NOMO-1 (cell line): ENCODE measurements around the gene MRE11.
A peak's percentile ranks its signal among the peaks of the same experiment; 100 is the strongest.
"Not testable (repeated sequence)": the region's sequence is repeated elsewhere in the genome, so short reads cannot be mapped to it uniquely, and the experiment has no call there.

Experiments used
- DNase-seq, 2 experiments: peaks; one replicate each; lab custom pipeline; 2025; ENCODE audit not compliant: unreplicated experiment in 2 of 2; lab: John Stamatoyannopoulos, UW

The MRE11 gene

GRCh38 chr11:94507485-94507884 is 13.8 kb upstream of the MRE11 start:
- peak; percentile 59 to 90 for DNase-seq

GRCh38 chr11:94506513-94506912 is 12.9 kb upstream of the MRE11 start:
- not testable (repeated sequence) for DNase-seq

DNA sequence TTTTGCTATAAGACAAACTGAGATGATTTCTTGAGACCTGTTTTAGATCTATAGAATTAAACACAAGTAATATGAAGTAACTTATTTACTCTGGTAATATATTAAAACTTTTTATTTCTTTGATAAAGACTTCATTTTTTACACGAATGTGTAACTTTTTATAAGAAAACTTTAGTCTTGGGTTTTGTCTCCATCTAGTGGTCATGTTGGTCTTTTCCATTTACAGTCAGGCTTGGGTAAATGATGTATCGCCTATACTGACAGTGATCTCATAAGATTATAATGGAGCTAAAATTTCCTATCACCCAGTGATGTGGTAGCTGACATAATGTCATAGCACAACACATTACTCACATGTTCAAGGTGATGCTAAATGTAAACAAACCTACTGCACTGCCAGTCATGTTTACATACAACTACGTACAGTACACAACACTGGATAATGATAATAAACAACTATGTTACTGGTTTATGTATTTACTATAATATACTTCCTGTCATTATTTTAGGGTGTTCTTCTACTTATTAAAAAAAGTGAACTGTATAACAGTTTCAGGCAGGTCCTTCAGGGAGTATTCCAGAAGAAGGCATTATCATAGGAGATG is 11.1 kb upstream of the MRE11 start:
- DNase-seq, result peak in 1 of 2 experiments; percentile 46

- DNase-seq, result no peak
Measured at GRCh38 chr11:94501522-94501921, 7.9 kb upstream of the MRE11 start.

- no peak for DNase-seq
Measured at GRCh38 chr11:94500181-94500580, 6.5 kb upstream of the MRE11 start.

DNA sequence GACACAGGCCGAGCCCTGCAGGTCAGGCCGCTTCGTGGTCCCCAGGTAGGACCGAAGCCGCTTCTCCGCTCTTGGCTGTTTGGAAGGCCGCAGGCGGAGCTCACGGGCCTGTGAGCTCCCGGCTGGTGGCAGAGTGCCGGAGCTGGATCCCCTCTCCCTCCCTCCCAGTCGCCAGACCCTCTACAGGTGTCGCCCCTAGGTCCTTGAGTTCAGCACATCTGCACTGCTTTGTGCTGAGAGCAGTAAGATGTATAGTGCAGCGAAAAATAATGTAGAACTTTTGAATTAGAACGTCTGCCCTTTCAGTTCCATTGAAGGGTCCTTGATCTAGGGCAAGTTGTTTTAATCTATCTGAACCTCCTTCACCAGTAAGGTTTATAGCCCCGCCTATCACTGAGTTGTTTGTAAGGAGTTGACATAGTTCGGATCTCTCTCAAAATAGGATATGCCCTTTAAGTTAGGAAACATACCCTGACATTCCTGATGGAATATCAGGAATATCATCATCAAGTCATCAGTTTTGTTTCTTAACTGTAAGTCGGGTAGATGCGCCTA is 559 bp upstream of the MRE11 start:
- no peak for DNase-seq

DNA sequence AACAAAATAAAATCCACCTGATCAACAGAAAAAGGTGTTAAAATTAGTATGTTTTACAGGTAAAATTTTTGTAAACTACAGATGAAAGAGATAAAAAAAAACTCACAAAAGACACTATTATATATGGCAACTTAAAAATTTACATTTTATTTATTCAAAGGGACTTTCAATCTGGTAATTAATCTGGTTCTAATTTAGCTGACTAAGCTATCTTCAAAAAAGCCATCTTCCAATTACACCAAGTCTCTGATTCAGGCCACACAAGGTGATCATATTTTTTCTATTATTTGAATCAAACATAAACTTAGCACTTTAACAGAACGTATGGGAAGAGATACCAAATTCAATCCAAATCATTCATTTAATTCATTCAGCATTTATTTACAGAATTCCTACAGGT is 7.6 kb downstream of the MRE11 start:
- no peak for DNase-seq

- no peak for DNase-seq
Measured at GRCh38 chr11:94481342-94481741, 12.3 kb downstream of the MRE11 start.

DNA sequence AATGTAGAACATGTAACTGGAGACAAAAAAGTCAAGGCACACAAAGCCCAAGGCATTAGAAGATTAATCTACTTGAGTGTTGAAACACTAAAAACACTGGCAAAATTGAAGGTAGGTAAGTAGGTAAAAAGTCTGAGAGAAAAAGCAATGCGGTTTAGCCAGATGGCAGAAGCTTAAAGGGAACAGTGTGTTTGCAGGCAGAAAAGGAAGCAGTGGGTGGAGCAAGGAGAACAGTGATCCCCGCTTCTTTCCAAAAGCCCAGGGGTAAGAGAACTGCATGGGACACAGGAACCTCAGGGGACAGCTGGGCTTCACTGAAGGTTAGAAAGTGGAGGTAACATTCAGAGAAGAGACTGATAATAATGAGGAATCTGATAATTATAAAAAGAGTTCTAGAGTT is 16.0 kb downstream of the MRE11 start:
- no peak for DNase-seq

GRCh38 chr11:94472916-94473799 is 20.5 kb downstream of the MRE11 start:
- DNase-seq, result peak; percentile 86 to 95

GRCh38 chr11:94469416-94469815 is 24.2 kb downstream of the MRE11 start:
- DNase-seq, result peak in 1 of 2 experiments; percentile 12

DNA sequence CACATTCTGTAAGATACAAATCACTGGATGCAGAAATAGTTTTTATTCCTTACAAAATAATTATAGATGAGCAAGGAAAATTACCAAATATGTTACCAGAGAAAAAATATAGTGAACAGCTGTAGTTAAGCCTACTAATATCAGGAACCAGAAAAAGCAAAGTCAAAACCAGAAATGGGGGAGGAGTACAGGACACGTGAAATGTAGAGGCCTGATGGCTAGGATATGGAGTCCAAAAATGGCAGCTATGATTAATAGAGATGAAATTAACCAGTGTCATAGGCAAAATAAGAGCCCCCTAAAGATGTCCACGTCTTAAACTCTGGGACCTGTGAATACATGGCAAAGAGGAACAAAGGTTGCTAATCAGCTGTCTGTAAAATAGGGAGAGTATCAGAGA is 34.1 kb downstream of the MRE11 start:
- no peak for DNase-seq

GRCh38 chr11:94457118-94458029 is 36.3 kb downstream of the MRE11 start:
- no peak for DNase-seq

GRCh38 chr11:94455861-94456260 is 37.8 kb downstream of the MRE11 start:
- DNase-seq, result no peak

DNA sequence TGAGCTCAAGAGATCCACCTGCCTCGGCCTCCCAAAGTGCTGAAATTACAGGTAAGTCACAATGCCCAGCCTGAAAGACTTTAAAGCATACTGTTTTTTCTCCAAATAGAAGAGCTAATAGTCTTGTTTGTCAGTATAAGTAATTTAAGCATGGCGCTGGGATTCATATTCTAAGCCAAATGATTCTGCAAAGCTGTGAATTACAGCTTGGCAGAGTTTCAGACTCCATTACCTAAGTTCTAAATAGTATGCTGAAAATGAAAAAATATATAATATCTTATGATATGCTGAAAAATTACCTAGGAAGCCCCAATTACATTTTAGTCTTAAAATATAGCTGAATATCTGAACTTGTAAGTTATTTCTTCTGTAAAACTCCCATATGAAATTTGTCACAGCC is 39.3 kb downstream of the MRE11 start:
- DNase-seq, result no peak

- DNase-seq, result no peak
Measured at GRCh38 chr11:94452988-94453387, 40.7 kb downstream of the MRE11 start.

GRCh38 chr11:94450048-94450447 is 43.6 kb downstream of the MRE11 start:
- no peak for DNase-seq

DNA sequence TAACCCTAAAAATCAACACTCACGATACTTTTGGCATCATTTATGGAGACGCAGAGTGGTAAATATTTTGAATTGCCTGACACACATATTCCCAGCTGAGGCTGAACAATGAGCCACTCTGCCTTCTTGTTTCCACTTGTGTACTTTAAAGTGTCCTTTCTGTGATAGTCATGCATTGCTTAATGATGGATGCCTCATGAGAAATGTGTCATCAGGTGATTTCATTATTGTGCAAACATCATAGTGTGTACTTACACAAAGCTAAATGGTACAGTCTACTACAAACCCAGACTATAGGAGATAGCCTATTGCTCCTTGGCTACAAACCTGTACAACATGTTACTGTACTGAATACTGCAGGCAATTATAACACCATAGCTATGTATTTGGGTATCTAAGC is 44.2 kb downstream of the MRE11 start:
- DNase-seq, result no peak

DNA sequence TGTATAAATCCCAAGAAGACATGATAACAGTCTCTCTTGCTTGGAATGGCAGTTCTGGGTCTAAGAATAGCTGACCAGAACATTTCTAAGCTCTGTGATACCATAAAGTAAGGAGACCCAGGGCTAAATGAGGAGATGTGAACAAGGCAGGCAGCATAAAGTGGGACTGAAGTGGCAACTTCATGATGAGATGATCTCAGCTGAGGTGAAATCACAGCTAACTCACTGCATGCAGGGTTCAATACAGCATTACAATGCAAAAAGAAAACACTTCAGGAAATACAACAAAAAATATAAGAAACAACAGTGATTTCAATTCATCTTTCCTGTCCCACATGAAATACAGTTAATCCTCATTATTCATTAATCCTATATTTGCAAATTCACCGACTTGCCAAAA is 44.6 kb downstream of the MRE11 start:
- no peak for DNase-seq

GRCh38 chr11:94447149-94447548 is 46.5 kb downstream of the MRE11 start:
- no peak for DNase-seq

DNA sequence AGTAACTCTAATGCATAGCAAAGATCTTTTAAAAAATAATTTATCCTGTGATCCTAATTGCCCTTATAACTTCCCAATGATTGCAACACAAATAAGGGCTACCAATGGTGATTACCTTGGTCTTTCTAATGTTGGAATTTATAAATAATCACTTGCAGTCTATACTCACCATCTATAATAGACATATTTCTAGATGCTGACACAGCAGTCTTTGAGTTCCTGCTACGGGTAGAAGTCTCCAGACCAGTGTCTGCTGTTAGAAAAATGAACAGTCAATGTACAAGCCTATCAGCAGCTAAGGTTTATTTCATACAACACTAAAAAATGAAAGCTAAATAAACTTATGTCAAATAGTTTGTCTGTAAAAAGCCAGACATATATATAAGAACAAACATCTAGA is 48.0 kb downstream of the MRE11 start:
- DNase-seq, result no peak
